HG02938 (cell line): ENCODE data around the gene NUP85.
A peak's percentile ranks its signal among the peaks of the same experiment; 100 is the strongest.
"Not testable (repeated sequence)": the region's sequence is repeated elsewhere in the genome, so short reads cannot be mapped to it uniquely, and the experiment has no call there.

Experiments used
- ATAC-seq: cut with Tn5 transposase; IDR thresholded peaks from one replicate; pipeline ENCODE4 v1.9.1; 2021; ENCODE audit warnings: mild to moderate bottlenecking, moderate library complexity; ENCODE audit not compliant: unreplicated experiment

The NUP85 gene, protein sequence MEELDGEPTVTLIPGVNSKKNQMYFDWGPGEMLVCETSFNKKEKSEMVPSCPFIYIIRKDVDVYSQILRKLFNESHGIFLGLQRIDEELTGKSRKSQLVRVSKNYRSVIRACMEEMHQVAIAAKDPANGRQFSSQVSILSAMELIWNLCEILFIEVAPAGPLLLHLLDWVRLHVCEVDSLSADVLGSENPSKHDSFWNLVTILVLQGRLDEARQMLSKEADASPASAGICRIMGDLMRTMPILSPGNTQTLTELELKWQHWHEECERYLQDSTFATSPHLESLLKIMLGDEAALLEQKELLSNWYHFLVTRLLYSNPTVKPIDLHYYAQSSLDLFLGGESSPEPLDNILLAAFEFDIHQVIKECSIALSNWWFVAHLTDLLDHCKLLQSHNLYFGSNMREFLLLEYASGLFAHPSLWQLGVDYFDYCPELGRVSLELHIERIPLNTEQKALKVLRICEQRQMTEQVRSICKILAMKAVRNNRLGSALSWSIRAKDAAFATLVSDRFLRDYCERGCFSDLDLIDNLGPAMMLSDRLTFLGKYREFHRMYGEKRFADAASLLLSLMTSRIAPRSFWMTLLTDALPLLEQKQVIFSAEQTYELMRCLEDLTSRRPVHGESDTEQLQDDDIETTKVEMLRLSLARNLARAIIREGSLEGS

DNA sequence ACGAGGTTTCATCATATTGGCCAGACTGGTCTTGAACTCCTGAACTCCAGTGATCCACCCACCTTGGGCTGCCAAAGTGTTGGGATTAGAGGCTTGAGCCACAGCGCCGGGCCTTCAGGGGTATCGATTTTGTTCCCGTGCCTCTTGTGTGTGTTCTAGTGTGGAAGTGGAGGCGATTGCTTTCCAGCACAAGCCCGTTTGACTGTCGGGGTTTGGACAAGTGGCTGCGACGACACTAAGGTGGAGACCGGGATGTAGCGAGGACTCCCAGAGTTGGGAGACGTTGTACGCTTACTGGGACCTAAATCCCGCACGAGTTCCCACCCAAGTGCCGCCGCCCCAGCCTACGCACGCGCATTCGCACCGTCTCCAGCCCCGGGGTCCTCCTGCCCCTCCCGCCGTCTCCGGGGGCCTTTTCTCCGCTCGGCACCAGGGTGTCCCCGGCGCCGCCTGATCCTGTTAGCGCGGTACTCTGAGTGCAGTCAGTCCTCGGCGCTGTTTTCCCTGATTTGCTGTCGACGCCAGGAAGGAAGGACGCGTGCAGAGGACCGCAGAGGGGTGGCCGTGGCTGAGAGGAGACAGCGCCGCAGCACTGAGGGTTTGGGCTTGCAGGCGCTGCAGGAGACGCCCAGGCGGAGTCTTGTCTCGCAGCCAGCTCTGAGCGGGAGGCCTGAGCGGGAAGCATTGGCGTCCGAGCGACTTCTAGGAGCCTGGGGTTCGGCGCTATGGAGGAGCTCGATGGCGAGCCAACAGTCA, at the start of gene NUP85:
Gene NUP85, plus strand, starts transcription at position 643 of the 756 bp plus-strand sequence. Its CDS starts 83 bp downstream, at position 726.
- peak; percentile 57 for ATAC-seq

DNA sequence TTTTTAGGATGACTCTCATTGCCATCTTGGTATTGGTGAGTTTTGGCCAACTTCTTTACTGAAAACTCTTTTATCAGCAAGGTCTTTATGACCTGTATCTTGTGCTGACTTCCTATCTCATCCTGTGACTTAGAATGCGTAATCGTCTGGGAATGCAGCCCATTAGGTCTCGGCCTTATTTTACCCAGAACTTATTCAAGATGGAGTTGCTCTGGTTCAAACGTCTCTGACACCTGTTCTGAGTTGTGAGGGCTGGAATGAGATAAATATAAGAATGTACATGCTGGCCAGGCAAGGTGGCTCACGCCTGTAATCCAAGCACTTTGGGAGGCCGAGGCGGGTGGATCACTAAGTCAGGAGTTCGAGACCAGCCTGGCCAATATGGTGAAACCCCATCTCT, 47.0 kb upstream of the NUP85 start:
- not testable (repeated sequence) for ATAC-seq

DNA sequence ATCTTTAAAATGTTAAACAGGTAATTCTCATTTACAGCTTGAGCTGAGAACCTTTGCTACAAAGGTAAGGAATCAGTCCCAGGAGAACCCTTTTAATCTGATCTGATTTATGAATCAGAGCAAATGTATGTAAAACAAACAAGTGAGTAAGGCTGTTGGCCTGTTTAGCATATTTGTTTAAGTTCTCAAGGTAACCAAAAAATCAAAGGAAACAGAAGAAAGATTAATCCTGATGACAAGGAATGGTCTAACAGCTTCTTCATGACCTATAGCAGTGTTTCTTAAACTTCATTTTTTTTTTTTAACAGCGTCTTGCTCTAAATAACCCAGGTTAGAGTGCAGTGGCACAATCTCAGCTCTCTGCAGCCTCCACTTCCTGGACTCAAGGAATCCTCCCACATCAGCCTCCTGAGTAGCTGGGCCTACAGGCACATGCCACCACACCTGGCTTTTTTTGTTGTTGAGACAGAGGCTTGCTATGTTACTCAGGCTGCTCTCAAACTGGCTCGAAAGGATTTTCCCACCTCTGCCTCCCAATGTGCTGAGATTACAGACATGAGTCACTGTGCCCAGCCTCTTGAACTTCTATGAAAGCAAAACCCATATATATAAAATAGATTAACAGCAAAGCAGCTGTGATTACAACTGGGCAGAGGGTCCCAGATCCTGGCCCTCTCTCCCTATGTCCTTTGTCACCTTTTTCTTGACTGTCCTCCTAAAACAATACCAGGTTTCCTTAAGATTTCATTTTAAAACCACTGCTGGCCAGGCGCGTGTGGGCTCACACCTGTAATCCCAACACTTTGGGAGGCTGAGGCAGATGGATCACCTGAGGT, 46.1 kb upstream of the NUP85 start:
- no peak for ATAC-seq

DNA sequence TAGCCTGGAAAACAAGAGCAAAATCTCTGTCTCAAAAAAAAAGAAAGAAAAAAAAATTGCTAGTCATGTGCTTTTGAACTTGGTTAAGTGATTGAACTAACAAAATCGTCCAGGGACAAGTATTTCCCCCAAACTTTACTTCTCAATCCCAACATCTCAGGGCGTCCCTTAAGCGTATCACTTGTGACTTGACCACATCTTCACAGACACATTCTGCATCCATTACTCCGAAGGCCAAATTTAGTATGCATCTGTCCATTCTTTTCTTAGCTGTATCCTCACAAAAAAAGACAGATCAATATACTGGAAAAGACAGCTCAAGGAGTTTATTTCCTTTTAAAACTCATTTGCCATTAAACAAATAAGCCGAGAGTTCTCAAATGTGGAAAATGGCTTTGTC, 45.3 kb upstream of the NUP85 start:
- no peak for ATAC-seq

DNA sequence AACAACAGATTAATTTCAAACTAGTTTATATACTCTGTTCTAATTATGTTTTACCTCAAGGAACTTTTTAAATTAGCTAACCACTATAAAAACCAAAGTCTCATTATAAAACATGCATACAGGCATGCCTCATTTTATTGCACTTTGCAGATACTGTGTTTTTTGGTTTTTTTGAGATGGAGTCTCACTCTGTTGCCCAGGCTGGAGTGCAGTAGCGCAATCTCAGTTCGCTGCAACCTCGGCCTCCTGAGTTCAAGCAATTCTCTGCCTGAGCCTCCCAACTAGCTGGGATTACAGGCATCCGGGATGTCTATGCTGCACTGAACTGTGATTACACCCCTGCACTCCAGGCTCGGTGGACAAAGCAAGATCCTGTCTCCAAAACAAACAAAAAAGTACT, 42.4 kb upstream of the NUP85 start:
- no peak for ATAC-seq

DNA sequence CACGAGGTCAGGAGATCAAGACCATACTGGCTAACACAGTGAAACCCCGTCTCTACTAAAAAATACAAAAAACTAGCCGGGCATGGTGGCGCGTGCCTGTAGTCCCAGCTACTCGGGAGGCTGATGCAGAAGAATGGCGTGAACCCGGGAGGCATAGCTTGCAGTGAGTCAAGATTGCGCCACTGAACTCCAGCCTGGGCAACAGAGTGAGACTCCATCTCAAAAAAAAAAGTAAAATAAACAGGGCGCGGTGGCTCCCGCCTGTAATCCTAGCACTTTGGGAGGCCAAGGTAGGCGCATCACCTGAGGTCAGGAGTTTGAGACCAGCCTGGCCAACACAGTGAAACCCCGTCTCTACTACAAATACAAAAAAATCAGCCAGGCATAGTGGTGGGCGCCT, 40.9 kb upstream of the NUP85 start:
- ATAC-seq, result not testable (repeated sequence)

DNA sequence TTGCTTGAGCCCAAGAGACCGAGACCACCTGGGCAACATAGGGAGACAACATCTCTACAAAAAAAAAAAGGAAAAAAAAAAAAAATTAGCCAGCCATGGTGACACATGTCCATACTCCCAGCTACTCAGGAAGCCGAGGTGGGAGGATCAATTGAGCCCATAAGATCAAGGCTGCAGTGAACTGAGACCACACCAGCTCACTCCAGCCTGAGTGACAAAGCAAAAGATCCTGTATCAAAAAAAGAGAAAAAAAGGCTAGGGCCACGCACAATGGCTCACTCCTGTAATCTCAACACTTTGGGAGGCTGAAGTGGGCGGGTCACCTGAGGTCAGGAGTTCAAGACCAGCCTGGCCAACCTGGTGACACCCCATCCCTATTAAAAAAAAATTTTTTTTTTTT, 36.5 kb upstream of the NUP85 start:
- ATAC-seq, result no peak

DNA sequence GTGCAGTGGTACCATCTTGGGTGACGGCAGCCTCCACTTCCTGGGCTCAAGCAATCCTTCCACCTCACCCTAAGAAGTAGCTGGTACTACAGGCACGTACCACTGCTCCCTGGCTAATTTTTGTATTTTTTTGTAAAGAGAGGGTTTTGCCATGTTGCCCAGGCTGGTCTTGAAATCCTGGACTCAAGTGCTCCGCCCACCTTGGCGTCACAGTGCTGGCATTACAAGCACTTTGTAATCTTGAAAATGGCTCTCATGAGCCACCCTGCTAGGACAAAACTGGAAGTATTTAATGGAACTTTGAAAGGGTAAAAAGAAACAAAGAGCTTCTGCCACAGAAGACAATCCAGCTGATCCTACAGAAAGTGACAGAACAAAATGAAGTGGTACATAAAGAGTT, 32.0 kb upstream of the NUP85 start:
- ATAC-seq, result no peak

DNA sequence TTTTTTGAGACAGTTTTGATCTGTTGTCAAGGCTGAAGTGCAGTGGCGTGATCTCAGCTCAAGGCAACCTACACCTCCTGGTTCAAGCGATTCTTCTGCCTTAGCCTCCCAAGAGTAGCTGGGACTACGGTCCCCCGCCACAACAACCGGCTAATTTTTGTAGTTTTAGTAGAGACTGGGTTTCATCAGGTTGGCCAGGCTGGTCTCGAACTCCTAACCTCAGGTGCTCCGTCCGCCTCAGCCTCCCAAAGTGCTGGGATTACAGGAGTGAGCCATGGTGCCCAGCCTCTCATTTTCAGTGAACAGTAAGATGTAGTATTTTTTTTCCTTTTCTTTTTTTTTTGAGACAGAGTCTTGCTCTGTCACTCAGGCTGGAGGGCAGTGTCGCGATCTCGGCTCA, 30.5 kb upstream of the NUP85 start:
- ATAC-seq, result no peak

DNA sequence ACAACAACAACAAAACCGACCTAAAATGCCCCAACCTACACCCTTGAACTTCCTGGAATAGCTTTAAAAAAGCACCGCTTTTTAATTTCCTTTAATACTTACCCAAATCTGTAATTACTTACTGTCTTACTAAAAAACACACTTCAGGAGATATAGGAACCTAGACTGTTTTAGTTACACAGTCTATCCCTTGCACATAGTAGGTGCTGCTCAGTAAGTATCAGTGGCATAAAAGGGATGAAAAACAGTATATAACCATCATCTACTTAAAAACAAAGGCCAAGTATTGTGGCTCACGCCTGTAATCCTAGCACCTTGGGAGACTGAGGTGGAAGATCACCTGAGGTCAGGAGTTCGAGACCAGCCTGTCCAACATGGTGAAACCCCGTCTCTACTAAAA, 28.9 kb upstream of the NUP85 start:
- ATAC-seq, result no peak

DNA sequence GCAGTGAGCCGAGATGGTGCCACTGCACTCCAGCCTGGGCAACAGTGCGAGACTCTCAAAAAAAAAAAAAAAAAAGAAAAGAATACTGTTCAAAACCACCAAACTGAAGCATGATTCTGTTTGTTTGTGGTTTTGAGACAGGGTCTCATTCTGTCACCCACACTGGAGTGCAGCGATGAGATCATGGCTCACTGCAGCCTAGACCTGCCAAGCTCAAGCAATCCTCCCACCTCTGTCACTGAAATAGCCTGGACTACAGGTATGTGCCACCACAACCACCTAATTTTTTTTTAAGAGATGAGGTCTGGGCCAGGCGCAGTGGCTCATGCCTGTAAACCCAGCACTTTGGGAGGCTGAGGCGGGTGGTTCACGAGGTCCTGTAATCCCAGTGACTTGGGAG, 27.0 kb upstream of the NUP85 start:
- ATAC-seq, result no peak

DNA sequence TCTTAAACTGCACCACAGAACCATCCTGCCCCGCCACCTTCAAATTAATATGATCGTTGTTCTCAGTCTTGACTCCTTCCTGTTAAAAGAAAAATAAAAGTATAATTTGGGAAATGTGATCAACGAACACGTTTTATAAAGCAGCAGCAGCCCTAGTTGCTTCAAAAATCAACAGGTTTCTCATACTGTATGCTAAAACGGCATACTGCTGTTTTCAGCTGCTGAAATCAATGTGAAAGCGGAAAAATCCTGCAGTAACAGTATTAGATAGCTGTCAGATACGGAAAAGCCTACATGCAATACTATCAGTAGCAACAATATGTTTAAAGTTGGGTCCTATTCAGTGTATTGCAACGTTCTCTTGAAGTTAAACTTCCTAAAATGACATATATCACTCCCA, 24.4 kb upstream of the NUP85 start:
- ATAC-seq, result no peak

DNA sequence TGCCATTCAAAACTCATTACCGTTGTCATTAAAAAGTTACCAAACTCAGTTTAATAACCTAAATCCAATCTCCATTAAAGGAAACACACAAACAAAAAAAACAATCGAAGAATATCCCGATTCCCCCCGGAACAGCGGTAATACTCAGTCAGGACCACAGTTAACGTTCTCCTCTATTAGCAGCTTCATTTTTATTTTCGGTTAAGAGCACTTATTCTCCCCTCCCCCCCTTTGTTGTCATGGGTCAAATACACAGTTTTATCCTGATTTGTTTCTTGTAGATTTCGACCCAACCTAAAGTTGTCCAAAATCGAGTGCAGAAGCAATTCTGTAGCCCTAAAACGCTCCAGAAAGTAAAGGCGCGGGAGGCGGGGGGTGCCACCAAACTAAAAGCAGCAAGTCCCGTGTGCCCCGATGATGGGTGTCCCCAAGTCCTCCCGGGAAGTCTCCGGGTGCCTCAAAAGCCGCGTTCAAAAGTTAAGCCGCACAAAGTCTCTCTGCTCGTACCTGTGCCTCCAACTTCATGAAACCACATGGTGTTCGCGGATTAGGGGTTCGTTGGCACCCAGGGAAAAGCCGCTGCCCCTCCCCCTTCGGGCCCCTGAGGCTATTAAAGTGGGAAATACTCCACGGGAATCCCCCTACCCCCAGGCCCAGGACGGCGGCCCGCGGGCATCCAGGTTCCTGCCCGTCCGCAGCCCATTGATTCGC, 23.7 kb upstream of the NUP85 start:
- ATAC-seq, result no peak

DNA sequence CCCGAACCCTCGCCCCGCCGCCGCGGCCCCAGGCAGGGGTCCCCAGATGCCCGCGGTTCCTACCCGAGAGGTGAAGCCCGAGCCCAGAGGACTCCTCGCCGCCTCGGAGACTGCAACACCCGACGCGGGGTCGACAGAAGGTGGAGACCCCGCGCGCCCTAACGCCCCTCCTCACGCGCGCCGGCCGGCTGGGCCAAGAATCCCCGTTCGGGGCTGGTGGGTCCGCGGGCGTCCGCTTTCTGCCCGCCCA, 23.2 kb upstream of the NUP85 start:
- ATAC-seq, result peak; percentile 13

DNA sequence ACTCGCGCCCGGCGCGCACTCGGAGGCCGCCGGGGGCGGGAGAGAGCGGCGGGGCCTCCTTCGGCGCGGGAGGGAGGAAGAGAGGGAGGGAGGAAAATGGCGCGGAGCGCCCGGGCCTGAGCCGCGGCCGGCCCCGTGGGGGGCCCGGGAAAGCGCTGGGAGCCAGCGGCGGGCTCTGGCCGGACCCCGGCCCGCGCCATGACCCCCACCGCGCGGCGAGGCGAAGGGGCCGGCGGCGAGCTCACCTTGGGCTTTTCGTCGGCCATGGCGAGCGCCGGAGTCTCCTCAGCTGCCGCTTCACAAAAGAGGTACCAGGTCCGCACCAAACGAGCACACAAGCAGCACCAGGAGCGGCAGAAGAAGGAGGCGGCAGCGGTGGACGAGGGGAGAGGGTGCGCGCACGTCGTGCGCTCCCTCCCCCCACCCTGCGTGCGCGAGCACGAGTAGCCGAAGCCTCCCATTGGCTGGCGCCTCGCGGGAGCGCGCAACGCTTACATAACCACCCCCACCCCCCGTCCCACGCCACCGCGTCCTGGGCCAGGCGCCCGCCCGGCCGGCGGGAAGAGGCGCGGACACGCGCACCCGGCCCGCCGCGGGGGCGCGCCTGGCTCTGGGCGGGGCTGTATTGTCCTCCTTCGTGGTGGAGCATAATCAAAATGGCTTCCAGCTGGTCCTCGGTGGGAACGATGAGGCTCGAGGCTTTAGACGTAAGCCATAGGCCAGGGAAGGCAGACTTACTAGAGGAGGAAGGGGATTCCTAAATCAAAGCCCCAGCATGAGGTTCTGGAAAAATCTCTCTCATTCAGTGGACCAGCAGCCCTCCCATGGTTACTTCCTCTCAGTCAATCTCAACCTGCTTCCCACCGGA, 22.7 kb upstream of the NUP85 start, which contains the start of gene SUMO2:
Gene SUMO2, minus strand, starts transcription at position 391 of the 868 bp plus-strand sequence. Its CDS starts 125 bp downstream, at position 266.
- ATAC-seq, result peak; percentile 62

DNA sequence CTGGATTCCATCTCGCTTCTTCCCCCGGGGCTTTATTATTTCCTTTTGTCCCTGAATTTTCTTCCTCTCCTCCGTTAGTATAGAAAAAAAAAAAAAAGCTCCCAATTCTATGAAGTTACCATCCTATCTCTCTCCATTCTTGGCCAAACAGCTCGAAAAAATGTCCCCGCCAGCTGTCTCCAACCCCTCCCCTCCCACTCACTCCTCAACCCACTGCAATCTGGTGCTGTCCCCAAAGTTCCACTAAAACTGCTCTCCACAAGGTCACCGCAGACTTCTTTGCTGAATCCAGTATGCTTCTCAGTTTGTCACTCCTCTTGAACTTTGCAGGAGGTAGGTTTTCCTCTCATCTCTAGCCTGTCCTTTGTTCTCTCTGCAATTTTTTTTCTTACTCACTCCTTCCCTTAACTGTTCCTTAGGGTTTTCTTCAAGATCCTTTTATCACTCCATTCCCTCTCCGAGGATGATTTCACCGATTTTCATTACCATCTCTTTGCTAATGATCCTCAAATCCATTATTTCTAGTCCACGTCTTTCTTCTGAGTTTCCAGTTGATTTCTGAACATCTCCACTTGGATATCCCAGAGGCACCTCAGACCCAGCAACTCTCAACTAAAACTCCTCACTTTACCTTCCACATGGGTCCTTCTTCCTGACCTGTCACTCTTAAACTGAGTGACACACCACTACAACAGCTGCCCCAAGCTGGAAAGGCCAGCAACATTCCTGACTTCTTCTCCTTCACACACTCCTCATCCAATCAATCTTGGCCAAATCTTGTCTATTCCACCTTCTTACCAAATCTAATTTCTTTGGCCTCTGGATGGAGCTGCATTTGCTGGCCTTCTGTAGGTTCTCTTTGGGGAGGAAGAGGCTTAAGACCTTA, 21.2 kb upstream of the NUP85 start:
- no peak for ATAC-seq

DNA sequence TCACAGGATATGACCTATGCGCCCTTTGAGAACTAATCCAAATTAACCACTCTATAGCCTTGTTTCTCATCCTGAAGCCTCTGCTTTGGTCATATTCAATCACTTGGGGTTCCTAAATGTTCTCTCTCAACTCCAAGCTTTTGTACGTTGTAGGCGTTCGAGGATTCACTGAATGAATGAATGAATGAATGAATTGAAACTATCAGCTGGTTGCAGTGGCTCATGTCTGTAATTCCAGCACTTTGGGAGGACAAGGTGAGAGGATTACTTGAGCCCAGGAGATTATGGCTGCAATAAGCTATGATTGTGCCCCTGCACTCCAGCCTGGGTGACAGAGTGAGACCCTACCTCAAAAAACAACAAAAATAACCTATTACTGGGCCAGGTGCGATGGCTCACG, 16.9 kb upstream of the NUP85 start:
- ATAC-seq, result no peak

DNA sequence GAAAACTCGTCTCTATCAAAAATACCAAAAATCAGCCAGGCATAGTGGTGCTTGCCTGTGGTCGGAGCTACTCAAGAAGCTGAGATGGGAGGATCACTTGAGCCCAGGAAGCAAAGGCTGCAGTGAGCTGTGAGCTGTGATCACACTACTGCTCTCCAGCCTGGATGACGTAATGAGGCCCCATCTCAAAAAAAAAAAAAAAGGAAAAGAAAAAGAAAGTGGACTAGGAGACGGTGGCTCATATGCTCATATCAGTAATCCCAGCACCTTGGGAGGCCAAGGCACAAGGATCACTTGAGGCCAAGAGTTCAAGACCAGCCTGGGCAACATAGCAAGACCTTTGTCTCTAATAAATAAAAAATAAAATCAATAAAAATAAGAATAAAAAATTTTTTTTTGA, 13.9 kb upstream of the NUP85 start:
- ATAC-seq, result no peak
